OCI-LY7 (cell line): ENCODE measurements around the gene SLC25A1. TPM values are rescaled to one million over a fixed set of nuclear protein-coding genes. Genes with fewer than 3 reads are reported as not detected.
A peak's percentile ranks its signal among the peaks of the same experiment; 100 is the strongest.

Source experiments
- BruUV-seq: library from RNA; stranded (reverse); fragments of 400-500 nt; replicated peaks from 2 replicates; lab custom pipeline; 2021; lab: Mats Ljungman, UMichigan
- CTCF ChIA-PET: fragments of 300-600 bp; sonication (Branson Sonifier 250); formaldehyde crosslinking; loops from one replicate; lab custom pipeline; 2022; ENCODE audit warnings: antibody characterized with exemption; ENCODE audit not compliant: unreplicated experiment; lab: Charles Lee
- POLR2A ChIA-PET: fragments of 300-600 bp; sonication (Branson Sonifier 250); formaldehyde crosslinking; loops from one replicate; lab custom pipeline; 2022; ENCODE audit warnings: antibody characterized with exemption; lab: Charles Lee
- DNase-seq: peaks from one replicate; pipeline ENCODE4 v3.0.0-alpha.2; 2015; ENCODE audit warnings: low spot score
- H2AFZ ChIP-seq: fragments of 200-600 bp; sonication (generic), shearing (Covaris generic); 2 replicates; pipeline ENCODE4 v1.6.1; 2014; ENCODE audit warnings: mild to moderate bottlenecking, antibody characterized with exemption, low read length, moderate library complexity
- H3K27ac ChIP-seq: fragments of 200-600 bp; sonication (generic); 2 replicates; pipeline ENCODE4 v1.5.1; 2014; ENCODE audit warnings: mixed run types, low read depth, mild to moderate bottlenecking, moderate library complexity, low read length, inconsistent platforms; ENCODE audit not compliant: poor library complexity, severe bottlenecking
- H3K36me3 ChIP-seq: fragments of 200-600 bp; sonication (generic); 2 replicates; pipeline ENCODE4 v1.6.1; 2014; ENCODE audit warnings: mild to moderate bottlenecking, antibody characterized with exemption, low read length, moderate library complexity, mixed read lengths; ENCODE audit not compliant: insufficient read depth
- H3K4me1 ChIP-seq: fragments of 200-600 bp; sonication (generic); 2 replicates; pipeline ENCODE4 v1.5.1; 2014; ENCODE audit warnings: mild to moderate bottlenecking, low read length; ENCODE audit not compliant: insufficient read depth, poor library complexity, severe bottlenecking
- H3K4me2 ChIP-seq: fragments of 200-600 bp; sonication (generic); 2 replicates; pipeline ENCODE4 v1.6.1; 2014; ENCODE audit warnings: mild to moderate bottlenecking, low read length
- H3K4me3 ChIP-seq: fragments of 200-600 bp; sonication (generic); 2 replicates; pipeline ENCODE4 v1.5.1; 2014; ENCODE audit warnings: mild to moderate bottlenecking, low read depth, low read length; ENCODE audit not compliant: poor library complexity, severe bottlenecking
- H3K79me2 ChIP-seq: fragments of 200-600 bp; sonication (generic); 2 replicates; pipeline ENCODE4 v1.6.1; 2016; ENCODE audit warnings: low read depth, mild to moderate bottlenecking, low read length, moderate library complexity, mixed read lengths; ENCODE audit not compliant: insufficient read depth
- H3K9me2 ChIP-seq: fragments of 200-600 bp; sonication (generic); 2 replicates; pipeline ENCODE4 v1.6.1; 2016; ENCODE audit warnings: mild to moderate bottlenecking, low read length, mixed read lengths; ENCODE audit not compliant: insufficient read depth
- H3K9me3 ChIP-seq: fragments of 200-600 bp; sonication (generic); 2 replicates; pipeline ENCODE4 v1.6.1; 2014; ENCODE audit warnings: mild to moderate bottlenecking, mixed run types, low read length, mixed read lengths
- H4K20me1 ChIP-seq: fragments of 200-600 bp; sonication (generic); 2 replicates; pipeline ENCODE4 v1.6.1; 2014; ENCODE audit warnings: mild to moderate bottlenecking, antibody characterized with exemption, low read length, moderate library complexity, mixed read lengths; ENCODE audit not compliant: insufficient read depth
- EZH2phosphoT487 ChIP-seq: fragments of 200-600 bp; sonication (generic); IDR thresholded peaks from 2 replicates; pipeline ENCODE4 v1.6.1; 2018; ENCODE audit warnings: low read depth, borderline replicate concordance, mild to moderate bottlenecking, mixed run types, antibody characterized with exemption, low read length, moderate library complexity, mixed read lengths
- intact Hi-C: fragments of 100-400 bp; cut with micrococcal nuclease; formaldehyde crosslinking; loops from one replicate; pipeline ENCODE4 v1.10.0; 2022; ENCODE audit not compliant: unreplicated experiment
- total RNA-seq, 2 experiments: library from RNA; depleted of rRNA in 1 of 2; stranded (reverse); fragments of >200 nt in 1 of 2; shearing (Covaris generic) in 1 of 2; gene quantifications; 2 replicates each; pipeline ENCODE4 v1.2.3, GENCODE V29; 2014 to 2022
- TF ChIP-seq, protein P1 (sequence below): fragments of 200-600 bp; sonication (generic); conservative IDR thresholded peaks from 2 replicates; pipeline ENCODE4 v1.5.1; 2014; ENCODE audit warnings: mild to moderate bottlenecking, antibody characterized with exemption, low read length, moderate library complexity, mixed read lengths

SLC25A1 gene
- total RNA-seq, 2 experiments from 2014 or later: 59.5 to 117 TPM

DNA sequence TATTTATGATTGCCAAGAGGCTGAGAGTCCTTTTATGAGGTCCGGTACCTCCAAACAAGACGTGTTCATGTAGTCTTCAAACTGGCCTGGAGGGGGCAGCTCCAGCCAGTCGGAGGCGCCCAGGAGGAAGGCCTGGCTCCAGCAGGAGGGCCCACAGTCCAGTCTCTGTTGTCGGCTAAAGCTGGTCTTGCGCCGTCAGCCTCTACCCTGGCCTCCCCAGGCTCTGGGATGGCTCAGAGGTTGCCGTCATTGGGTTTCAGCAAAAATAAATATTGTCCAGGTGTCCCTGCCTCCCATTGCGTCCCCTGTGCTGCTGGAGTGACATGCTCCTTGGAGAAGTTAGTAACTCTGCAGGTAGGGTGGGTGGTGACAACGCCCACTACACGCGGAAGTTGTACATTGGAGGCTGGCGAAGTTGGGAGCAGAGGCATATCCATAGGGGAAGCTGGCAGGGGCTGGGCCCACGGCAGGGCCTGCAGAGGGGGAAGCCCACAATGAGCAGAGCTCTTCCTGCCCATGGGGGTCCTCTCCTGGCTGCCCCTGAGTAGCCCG lies 1.0 kb upstream of the SLC25A1 start:
- Histone ChIP-seq H3K79me2 (peaks cover 22% of the 10 kb centered on the region), H3K4me3 (peak overlapping the region; percentile 88), H3K4me2 (peak overlapping the region; percentile 96), H3K9me3 (no peaks in the 10 kb centered on the region), H3K36me3 (peaks cover 22% of the 10 kb centered on the region; the same call in 1 of the 2 replicates), H3K27ac (peak overlapping the region; percentile 63), H3K4me1 (peaks cover 70% of the 10 kb centered on the region), H3K9me2 (no peaks in the 10 kb centered on the region), H2AFZ (peak overlapping the region; percentile 81), H4K20me1 (no peaks in the 10 kb centered on the region)
- DNase-seq: peak; percentile 84
- no TSS peak for BruUV-seq
- TF ChIP-seq EZH2phosphoT487: no peak
- TF ChIP-seq, protein P1, sequence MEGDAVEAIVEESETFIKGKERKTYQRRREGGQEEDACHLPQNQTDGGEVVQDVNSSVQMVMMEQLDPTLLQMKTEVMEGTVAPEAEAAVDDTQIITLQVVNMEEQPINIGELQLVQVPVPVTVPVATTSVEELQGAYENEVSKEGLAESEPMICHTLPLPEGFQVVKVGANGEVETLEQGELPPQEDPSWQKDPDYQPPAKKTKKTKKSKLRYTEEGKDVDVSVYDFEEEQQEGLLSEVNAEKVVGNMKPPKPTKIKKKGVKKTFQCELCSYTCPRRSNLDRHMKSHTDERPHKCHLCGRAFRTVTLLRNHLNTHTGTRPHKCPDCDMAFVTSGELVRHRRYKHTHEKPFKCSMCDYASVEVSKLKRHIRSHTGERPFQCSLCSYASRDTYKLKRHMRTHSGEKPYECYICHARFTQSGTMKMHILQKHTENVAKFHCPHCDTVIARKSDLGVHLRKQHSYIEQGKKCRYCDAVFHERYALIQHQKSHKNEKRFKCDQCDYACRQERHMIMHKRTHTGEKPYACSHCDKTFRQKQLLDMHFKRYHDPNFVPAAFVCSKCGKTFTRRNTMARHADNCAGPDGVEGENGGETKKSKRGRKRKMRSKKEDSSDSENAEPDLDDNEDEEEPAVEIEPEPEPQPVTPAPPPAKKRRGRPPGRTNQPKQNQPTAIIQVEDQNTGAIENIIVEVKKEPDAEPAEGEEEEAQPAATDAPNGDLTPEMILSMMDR: peak; percentile 89
- POLR2A ChIA-PET: interaction anchor here (0.6 to 1.8 kb wide), 3 partner anchors 16 to 164 kb away, joined by 3 to 8 read pairs (median 3); partner anchors contain the start of gene ESS2
- intact Hi-C loops: loop anchor here (5.0 kb wide), 3 partner anchors 113 to 268 kb away; partner anchors contain the start of genes C22orf39, CLTCL1, HIRA and MRPL40
- CTCF ChIA-PET: interaction anchor here (0.6 to 1.3 kb wide), 3 partner anchors 18 to 131 kb away, joined by 3 read pairs; no protein-coding TSS in a partner anchor

GRCh38 chr22:19178065-19178656 lies 375 bp downstream of the SLC25A1 start:
- peak; percentile 56 for DNase-seq
- POLR2A ChIA-PET: interaction anchor here (0.6 to 1.8 kb wide), 4 partner anchors 16 to 301 kb away, joined by 3 to 8 read pairs (median 4); partner anchors contain the start of genes CDC45 and ESS2
- BruUV-seq: no TSS peak
- intact Hi-C loops: loop anchor here (5.0 kb wide), 3 partner anchors 114 to 269 kb away; partner anchors contain the start of genes C22orf39, CLTCL1, HIRA and MRPL40
- Histone ChIP-seq H3K9me2 (no peaks in the 10 kb centered on the region), H3K79me2 (peaks cover 32% of the 10 kb centered on the region), H3K4me1 (peaks cover 70% of the 10 kb centered on the region), H3K9me3 (no peaks in the 10 kb centered on the region), H2AFZ (peak overlapping the region; percentile 52), H3K4me3 (peak overlapping the region; percentile 88), H3K4me2 (peak overlapping the region; percentile 96), H4K20me1 (no peaks in the 10 kb centered on the region), H3K36me3 (peaks cover 22% of the 10 kb centered on the region; the same call in 1 of the 2 replicates), H3K27ac (peak overlapping the region; percentile 48)
- TF ChIP-seq, protein P1: no peak
- no peak for TF ChIP-seq EZH2phosphoT487
- CTCF ChIA-PET: interaction anchor here (0.6 to 1.0 kb wide), 3 partner anchors 9 to 221 kb away, joined by 3 to 12 read pairs (median 4); partner anchors contain the start of gene CLTCL1
